ENCODE data around the gene GNL3.
"Not testable (repeated sequence)": the region's sequence is repeated elsewhere in the genome, so short reads cannot be mapped to it uniquely, and the experiment has no call there.

Gene GNL3

GRCh38 chr3:52722491-52722890 lies 36.7 kb downstream of the GNL3 start:
- DNase-seq: no peak

- DNase-seq: no peak
Measured at GRCh38 chr3:52723935-52724334, 38.1 kb downstream of the GNL3 start.

GRCh38 chr3:52724511-52724910 lies 38.7 kb downstream of the GNL3 start:
- no peak for DNase-seq

- DNase-seq: not testable (repeated sequence)
Measured at GRCh38 chr3:52728753-52729152, 42.9 kb downstream of the GNL3 start.

DNA sequence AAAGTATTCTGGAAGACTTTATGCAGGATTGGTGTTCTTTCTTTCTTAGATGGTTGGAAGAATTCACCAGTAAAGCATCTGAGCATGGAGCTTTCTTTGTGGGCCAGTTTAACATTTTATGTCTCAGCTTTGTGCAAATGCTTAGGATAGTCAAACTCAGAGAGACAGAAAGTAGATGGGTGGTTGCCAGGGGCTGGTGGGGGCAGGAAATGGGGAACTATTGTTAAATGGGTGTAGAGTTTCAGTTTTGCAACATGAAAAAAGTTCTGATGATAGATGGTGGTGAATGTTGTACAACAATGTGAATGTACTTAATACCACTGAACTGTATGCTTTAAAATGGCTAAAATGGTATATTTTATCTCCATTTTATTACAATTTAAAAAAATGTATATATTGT lies 44.8 kb downstream of the GNL3 start:
- no peak for DNase-seq

DNA sequence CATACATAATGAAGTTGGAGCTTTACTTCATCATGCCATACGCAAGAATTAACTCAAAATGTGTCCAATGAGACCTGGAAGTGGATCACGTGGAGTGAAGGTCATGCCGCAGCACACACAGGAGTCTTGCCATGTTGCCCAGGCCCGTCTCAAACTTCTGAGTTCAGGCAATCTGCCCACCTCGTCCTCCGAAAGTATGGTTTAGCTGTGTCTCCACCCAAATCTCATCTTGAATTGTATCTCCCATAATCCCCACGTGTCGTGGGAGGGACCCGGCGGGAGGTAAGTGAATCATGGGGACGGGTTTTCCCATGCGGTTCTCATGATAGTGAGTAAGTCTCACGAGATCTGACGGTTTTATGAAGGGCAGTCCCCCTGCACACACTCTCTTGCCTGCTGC lies 45.8 kb downstream of the GNL3 start:
- no peak for DNase-seq

- DNase-seq: no peak
Measured at GRCh38 chr3:52733256-52733891, 47.5 kb downstream of the GNL3 start.

GRCh38 chr3:52739730-52740129 lies 53.9 kb downstream of the GNL3 start:
- no peak for DNase-seq

- peak; percentile 57 for DNase-seq
Measured at GRCh38 chr3:52742418-52743041, 56.7 kb downstream of the GNL3 start.

- DNase-seq: no peak
Measured at GRCh38 chr3:52743152-52743551, 57.3 kb downstream of the GNL3 start.

DNA sequence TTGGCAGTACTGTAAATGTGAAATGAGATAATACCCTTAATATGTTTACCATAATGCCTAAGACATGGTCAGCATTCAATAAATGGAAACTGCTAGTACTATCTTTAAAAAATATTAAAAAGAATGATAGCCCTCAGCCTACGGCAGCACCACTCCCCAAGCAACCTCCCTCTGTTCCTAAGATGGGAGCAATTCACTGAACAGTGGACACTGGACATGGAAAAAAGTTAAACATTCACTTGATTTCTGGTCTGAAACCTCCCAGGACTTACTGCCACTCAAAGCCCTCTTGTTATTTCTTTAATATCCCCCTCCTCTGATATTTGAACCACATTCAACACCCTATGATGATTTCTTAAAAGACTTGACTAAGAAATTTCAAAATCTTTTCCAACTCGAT lies 57.9 kb downstream of the GNL3 start:
- no peak for DNase-seq
